Measurements from ENCODE around the gene PON1.

PON1 gene

GRCh38 chr7:95286096-95286495 is 38.2 kb downstream of the PON1 start:
- no peak for DNase-seq (ENCODE audit: low spot score)
- TF ChIP-seq CTCF (IDR thresholded peaks at IDR 0.05; ENCODE audit: extremely low read depth, missing control alignments) = no peak

GRCh38 chr7:95279417-95279816 is 44.9 kb downstream of the PON1 start:
- TF ChIP-seq CTCF (IDR thresholded peaks at IDR 0.05; ENCODE audit: extremely low read depth, missing control alignments) = no peak

GRCh38 chr7:95276114-95276513 is 48.2 kb downstream of the PON1 start:
- no peak for TF ChIP-seq CTCF (IDR thresholded peaks at IDR 0.05; ENCODE audit: extremely low read depth, missing control alignments)
- DNase-seq (ENCODE audit: low spot score) = no peak

More at GRCh38 chr7:95279417-95279816, 44.9 kb downstream of the PON1 start:
- no peak for DNase-seq (ENCODE audit: low spot score)

- TF ChIP-seq CTCF (IDR thresholded peaks at IDR 0.05; ENCODE audit: extremely low read depth, missing control alignments) = no peak
- no peak for DNase-seq (ENCODE audit: low spot score)
These were observed 54.7 kb downstream of the PON1 start for GRCh38 chr7:95269640-95270039.

- DNase-seq (ENCODE audit: low spot score) = no peak
- no peak for TF ChIP-seq CTCF (IDR thresholded peaks at IDR 0.05; ENCODE audit: extremely low read depth, missing control alignments)
These were observed 56.6 kb downstream of the PON1 start for GRCh38 chr7:95267754-95268153.

- no peak for DNase-seq (ENCODE audit: low spot score)
- TF ChIP-seq CTCF (IDR thresholded peaks at IDR 0.05; ENCODE audit: extremely low read depth, missing control alignments) = no peak
These were observed 58.7 kb downstream of the PON1 start for GRCh38 chr7:95265634-95266033.

GRCh38 chr7:95264363-95264891 is 59.9 kb downstream of the PON1 start:
- no peak for TF ChIP-seq CTCF (IDR thresholded peaks at IDR 0.05; ENCODE audit: extremely low read depth, missing control alignments)
- no peak for DNase-seq (ENCODE audit: low spot score)

Measured in GM20000 (cell line).